H4 (cell line): ENCODE results near the gene AKAP8. TPM values are rescaled to one million over a fixed set of nuclear protein-coding genes. Genes with fewer than 3 reads are reported as not detected.
"Not testable (repeated sequence)": the region's sequence is repeated elsewhere in the genome, so short reads cannot be mapped to it uniquely, and the experiment has no call there.

Experiments used
- DNase-seq: peaks from one replicate; pipeline ENCODE4 v3.0.0-alpha.2; 2015; ENCODE audit warnings: low spot score
- total RNA-seq: library from RNA; depleted of rRNA; stranded (reverse); fragments of >200 nt; shearing (Covaris generic); gene quantifications from 2 replicates; pipeline ENCODE4 v1.2.3, GENCODE V29; 2014; rRNA removed

The AKAP8 gene
- total RNA-seq, result 14.4 and 18.4 TPM in 2 replicates

DNA sequence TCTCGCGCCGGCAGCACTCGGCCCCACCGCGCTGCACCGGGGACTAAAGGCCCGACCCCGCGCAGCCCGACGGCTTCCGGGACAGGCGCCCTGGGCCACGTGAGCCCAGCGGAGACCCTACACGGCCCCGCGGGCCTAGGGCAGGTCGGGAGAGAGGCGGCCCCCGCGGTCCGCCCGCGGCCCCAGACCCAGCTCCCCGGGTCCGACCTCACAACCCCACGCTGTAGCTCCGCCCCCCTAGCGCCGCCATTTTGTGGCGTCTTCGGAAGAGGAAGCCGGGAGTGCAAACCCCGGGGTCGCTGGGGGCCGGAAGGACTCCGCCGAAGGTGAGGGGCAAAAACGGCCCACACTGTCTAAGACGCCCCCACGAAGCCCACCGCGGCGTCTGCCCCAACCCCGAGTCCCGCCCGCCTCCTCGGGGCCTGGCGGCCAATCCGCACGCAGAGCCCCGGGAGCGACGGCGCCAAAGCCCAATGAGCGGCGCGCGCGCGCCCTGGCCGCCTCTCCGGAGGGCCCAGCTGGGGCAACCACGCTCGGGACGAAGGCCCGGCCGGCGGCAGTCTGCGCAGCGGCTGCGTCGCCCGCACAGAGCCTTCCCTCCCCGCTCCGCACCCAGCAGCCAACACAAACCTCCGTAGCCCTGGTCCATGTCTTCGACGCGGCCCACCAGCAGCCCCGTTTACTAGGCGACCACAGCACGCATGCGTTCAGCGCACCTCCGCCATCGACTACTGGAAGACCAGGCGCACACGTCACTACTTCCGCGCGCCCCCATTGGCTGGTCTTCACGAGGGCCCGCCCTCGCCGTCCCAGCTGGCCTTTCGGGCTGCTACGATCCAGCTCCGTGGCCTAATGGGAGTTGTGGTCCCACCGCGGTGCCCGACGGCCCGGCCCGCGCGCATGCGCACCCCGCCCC, at the start of gene AKAP8:
AKAP8 (minus strand) TSS at position 705 of the 916 bp plus-strand sequence; CDS start at position 649, 56 bp downstream.
- DNase-seq, result peak; percentile 100

DNA sequence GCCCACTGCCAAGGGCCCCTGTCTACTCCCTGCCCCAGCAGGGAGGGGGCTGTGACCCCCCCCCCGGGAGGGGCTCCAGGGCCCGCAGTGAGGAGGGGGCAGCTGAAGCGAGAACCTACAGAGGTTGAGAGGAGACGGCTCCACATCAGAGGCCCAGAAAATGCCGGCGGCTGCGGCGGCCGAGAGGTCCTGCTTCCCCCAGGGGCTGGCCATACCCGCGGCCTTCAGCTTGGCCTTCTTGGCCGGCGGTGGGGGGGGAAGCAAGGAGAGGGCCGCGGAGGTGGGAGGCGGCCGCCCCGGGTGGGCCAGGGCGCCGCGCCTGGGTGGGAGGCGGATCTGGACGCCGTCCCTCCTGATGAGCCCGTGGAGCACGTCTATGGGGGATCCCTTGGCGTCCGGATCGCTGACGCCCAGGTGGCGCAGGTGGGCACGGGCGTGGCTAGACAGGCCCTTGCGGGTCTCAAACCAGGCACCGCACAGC, 48.4 kb upstream of the AKAP8 start:
- no peak for DNase-seq

DNA sequence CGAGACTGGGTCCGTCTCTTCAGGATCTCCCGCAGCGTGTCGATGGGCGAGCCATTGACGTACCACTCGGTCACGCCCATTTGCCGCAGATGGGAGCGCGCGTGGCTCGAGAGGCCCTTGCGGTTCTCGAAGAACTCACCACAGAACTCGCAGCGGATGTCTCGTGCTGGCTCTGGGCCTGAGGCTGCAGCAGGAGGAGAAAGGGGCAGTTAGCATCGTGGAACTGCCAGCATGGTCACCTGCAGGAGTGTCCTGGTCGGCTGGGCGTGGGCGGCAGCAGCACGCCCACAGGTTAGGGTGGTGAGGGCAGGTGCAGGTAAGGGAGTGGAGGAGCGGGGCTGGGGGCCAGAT, 47.7 kb upstream of the AKAP8 start:
- DNase-seq, result no peak

DNA sequence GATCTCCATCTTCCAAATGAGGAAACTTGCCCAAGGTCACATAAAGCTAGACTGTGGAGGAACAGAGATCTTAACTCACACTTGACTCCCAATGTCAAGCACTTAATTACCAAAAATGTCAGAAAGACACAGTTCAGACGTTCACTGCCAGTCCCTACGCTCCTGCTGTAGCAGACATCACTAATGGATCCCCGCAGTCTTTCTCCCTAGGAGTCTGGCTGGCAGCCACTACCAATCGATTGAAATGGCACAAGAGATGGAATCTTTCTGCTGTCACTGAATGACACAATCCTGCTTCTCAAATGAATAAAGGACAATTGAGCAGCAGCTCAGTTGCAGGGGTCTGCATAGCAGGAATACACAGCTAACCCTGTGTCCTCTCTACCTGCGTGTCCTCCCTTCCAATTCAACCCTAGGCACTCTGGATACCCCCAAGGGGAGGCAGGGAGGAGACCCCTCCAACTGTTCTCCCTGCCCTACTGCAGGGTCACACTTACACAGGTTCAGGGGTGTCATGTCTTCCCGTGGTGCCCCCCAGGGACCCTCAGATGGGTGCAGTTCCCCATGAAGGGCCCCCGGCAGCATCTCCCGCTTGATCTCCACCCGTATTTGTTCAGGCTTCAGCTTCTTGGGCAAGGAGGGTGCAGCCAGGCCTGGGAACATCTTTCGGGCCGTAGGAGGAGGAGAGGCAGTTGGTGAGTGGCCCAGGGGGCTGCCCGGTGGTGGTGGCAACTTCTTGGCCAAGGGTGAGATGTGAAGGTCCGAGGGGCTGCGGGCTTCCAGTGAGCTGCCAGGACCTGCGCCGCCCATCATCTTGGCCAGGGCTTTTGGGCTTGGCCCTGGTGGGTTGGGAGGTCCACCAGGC, 47.1 kb upstream of the AKAP8 start:
- DNase-seq, result no peak

DNA sequence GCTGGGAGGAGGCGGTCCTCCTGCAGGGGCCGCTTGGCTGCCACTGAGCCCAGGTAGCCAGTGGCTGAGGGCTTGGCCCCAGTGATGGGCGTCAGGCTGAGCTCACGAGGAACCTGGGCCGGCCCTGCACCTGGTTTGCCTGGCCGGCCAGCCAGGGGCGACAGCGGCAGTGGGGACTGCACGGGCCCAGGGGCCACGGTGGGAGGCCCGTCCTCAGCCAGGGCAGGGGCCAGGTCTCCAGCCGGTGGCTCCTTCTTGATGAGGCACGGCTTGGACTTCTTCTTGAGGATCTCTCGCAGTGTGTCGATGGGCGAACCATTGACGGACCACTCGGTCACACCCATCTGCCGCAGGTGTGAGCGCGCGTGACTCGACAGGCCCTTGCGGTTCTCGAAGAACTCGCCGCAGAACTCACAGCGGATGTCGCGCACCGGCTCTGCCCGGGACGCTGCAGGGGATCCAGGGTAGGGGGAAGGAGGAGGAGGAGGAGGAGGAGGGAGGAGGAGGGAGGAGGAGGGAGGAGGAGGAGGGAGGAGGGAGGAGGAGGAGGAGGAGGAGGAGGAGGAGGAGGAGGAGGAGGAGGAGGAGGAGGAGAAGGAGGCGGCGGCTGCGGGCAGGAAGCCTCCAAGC, 45.8 kb upstream of the AKAP8 start:
- DNase-seq, result no peak

DNA sequence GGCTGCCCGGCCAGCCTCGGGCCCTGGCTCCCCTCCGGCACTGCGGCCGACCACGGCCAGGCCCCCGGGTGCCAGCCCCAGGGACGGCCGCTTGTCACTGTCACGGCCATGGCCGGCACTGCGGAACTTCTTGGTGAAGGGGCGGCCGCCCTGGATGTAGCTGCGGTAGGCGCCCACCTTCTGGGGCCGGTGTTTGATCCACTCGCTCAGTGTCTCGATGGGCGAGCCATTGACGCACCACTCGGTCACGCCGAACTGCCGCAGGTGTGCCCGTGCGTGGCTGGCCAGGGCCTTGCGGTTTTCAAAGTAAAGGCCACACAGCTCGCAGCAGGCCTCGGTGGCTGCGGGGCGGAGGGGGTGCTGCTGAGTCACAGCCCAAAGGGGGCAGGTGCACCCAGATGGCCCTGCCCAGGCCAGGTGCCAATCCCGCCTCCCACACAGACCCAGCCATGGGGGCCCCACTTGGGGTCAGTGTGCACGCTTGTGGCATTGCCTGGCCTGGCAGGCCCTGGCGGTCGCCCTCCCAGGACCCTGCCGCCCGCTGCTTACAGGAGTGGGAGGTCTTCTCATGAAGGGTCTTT, 45.2 kb upstream of the AKAP8 start:
- DNase-seq, result no peak

DNA sequence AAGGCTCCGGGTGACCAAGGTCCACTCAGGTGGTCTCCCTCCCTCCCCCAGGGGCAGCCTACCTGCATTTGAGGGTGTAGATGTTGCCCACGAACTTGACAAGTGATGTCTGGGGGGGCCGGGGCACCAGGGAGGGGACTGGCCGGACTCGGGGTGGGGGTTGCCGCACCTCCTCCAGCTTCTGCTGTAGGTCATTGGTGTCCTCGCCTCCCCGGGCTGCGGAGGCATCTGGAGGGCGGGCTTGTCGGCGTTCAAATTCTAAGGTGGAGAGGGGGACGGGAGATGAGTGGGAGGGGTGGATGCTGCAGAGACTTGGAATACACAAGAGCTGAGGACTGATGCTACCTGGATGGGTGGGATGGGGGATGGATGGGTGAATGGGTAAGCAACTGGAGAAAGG, 44.5 kb upstream of the AKAP8 start:
- no peak for DNase-seq

DNA sequence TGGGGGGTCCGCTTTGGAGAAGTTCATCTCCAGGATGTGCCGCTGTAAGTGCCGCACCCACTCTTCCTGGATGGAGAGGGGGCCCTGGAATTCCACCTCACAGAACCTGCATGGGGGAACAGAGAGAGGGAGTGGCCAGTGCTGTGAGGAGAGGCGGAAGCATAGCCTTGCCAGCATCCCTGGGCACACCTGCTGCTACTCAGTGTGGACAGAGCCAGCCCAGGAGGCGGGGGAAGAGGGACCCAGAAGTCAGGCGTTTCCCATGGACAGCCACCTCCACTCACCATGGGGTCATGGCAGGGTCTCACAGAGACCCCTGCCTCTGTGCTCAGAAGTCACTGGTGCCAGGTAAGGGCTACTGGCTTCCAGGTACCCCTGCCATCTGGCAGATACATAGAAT, 43.5 kb upstream of the AKAP8 start:
- DNase-seq, result no peak

DNA sequence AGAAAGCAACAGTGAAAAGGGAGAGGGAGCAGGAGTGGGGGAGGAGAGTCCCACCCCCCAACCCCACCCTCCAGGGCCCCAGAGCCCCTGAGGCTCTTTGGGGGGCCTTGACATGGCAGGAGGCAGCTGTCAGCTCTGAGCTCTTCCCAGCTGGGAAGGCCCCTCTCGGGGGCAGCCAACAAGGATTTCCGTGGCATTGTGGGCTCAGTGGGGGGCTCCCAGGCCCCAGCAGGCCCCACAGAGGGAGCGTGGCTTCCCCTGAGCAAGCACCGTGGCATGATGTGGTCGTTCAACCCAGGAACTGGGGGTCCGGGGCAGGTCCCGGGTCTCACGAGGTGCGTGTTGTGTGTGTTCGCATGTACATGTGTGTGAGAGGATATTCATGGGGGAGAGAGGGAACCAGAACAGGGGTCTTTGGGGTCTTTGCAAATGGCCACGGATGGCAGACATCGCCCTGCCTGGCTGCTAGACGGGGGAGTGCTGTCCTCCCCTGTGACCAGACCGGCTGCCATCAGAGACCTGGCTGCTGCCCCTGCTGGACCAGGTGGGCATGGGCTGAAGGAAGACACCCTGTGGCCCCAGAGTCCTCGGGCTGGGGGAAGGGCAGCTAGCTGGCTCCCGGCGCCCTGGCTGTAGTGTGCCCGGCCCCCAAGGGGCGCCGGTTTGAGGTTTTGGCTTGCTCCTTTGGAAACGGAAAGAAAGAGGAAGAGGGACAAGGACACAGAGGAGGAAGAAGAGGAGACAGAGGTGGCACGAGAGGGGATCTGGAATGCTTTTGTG, 42.9 kb upstream of the AKAP8 start:
- no peak for DNase-seq

GRCh38 chr19:15421721-15422260, 42.2 kb upstream of the AKAP8 start:
- no peak for DNase-seq

DNA sequence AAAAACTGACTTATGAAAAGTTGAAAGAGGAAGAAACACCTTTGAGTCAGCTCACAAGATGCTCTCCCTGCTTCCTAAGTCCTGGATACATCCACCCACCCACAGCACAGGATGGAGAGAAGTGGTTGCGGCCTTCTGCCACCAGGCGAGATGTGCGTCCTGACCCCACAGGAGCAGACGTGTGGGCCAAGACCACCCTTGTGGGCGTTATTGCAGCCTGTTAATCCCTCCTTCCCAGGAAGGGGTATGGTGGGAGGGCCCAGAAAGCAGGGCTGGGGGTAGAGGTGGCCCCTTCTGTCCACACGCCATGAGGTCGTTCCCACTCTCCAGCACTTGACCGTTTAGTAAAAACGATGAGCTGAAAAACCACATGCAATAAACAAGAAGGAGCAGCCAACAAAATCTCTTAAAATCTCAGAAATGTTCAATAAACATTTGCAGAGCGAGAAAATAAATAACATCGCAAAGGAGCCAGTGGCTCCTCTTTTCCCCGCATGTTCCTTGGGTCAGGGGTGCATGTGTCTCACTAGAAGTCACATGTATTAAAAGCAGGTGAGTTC, 41.6 kb upstream of the AKAP8 start:
- no peak for DNase-seq

- no peak for DNase-seq
These were observed 39.9 kb upstream of the AKAP8 start for GRCh38 chr19:15419413-15420025.

GRCh38 chr19:15418579-15419412, 39.2 kb upstream of the AKAP8 start, which contains the start of gene AKAP8L:
Gene AKAP8L, minus strand, starts transcription at chr19:15418988. Its CDS starts 65 bp downstream, at chr19:15418923.
- DNase-seq, result peak; percentile 100

GRCh38 chr19:15418231-15418578, 38.6 kb upstream of the AKAP8 start:
- DNase-seq, result no peak

DNA sequence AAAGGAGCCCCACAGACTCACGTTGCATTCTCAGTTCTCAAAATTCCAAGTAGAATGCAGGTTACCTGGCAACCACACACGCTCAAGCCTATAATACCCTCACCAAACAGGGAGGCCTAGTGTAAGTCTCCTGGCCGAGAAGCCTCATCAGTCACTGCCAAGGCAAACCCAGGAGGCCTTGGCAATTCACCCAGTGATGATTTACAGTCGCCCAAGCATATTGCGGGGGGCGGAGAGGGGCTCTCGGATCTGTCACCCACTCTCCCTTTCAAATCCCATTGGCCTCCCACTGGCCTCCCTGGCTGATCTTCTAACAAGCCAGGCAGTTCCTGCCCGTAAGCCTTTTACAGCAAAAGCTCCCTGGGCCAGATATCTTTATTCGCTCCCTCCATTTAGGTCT, 38.1 kb upstream of the AKAP8 start:
- no peak for DNase-seq

- DNase-seq, result no peak
These were observed 33.2 kb upstream of the AKAP8 start for GRCh38 chr19:15412832-15413231.

DNA sequence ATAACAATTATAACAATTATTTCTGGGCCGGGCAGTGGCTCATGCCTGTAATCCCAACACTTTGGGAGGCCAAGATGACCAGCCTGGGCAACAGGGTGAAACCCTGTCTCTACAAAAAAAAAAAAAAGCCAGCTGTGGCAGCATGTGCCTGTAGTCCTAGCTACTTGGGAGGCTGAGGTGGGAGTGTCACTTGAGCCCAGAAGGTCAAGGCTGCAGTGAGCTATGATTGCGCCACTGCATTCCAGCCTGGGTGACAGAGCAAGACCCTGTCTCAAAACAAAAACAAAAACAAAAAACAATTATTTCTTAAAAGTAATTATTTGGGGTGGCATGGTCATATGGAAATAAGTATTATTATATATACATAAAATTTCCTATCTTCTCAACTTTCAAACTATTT, 31.8 kb upstream of the AKAP8 start:
- DNase-seq, result not testable (repeated sequence)

DNA sequence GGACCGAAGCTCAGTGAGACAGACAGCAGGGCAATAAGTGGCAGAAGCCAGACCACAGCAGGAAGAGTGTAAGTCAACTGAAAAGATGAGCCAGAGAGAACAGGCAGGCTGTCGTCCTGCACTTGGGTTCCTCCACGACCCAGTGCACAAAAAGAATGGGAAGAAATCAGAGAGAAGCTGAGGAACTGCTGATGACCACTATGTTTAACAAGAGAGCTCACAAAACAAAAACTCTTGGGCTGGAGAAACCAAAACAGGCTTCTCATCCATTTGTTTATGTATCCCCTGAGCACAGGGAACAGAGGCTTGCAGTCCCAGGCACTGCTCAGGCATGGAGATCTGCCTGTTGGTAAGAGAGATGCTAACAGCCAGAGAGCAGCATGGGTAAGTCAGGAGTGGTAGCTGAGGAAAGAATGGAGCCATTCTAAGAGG, 25.2 kb upstream of the AKAP8 start:
- no peak for DNase-seq
